Activated CD8-positive, alpha-beta memory T cell treated with anti-CD3 and anti-CD28 coated beads for 24 hours (primary cell): Measurements from ENCODE around the gene NBDY.
"Not testable (repeated sequence)": the region's sequence is repeated elsewhere in the genome, so short reads cannot be mapped to it uniquely, and the experiment has no call there.

Experiments used
- DNase-seq: peaks from one replicate; pipeline ENCODE4 v3.0.0-alpha.2; 2020

The NBDY gene

DNA sequence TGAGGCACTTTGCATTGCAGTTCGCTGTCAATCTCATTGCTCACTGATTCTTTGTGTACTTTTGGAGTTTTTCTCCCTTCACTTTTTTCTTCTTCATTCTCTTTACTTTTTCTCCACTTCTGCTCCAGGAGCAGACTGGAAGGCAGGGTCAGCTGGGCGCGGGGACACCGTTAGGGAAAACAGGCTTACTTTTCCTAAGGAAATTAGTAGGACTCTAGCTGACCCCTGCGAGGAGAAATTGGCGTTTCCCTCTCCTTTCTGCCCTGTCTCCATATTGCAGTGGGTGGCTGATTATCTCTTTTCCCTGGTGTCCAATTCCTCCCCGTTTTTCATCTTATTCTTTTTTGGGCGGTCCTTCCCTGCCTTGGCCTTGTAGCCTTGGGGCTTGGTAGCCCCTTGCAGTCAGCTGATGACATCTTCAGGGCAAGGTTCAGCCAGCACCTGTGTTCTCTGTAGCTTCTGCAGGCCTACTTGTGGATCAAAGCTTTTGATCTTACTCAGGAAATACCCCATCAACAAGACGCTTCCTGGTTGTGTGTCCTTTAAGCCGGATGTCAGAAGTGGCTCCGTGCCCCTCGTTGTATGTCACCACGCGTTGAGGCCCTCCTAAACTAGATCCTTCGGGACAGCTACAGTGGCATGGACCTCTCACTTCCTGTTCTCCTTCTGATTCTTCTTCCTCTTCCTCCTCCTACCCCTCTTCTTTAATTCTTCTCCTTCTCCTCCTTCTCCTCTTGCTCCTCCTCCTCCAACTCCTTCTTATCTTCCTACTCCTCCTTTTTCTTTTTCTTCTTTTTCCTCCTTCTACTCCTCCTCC is 36.1 kb downstream of the NBDY start:
- peak; percentile 78 for DNase-seq

DNA sequence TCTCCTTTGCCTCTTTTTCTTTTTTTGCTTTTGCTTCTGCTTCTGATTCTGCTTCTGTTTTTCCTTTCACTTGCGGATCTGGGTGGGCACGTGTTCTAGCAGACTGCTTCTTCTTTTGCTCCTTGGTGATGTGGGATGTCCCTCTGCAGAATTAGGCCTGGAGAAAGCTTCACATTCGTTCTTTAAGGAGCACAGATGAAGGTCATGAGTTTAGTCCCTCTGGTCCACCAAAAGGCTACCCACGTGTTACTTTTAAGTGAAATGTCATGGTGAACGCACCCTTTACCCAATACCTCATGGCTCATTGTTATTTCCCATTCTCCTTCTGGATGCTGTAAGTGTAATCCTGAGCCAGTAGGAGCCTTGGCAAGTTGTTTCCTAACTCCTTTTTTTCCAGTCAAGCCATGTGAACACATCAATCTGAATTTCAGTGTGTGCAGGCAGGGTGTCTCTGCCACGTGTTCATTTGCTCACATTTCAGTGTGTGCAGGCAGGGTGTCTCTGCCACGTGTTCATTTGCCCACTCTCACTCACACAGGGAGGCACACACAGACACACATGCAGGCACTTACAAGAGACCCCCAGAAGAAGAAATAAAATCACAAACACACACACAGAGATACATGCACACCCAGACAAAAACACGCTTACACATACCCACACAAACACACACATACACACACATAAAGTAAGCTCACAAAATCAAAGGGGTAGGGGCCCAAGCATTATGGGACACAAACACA is 36.9 kb downstream of the NBDY start:
- peak; percentile 65 for DNase-seq

DNA sequence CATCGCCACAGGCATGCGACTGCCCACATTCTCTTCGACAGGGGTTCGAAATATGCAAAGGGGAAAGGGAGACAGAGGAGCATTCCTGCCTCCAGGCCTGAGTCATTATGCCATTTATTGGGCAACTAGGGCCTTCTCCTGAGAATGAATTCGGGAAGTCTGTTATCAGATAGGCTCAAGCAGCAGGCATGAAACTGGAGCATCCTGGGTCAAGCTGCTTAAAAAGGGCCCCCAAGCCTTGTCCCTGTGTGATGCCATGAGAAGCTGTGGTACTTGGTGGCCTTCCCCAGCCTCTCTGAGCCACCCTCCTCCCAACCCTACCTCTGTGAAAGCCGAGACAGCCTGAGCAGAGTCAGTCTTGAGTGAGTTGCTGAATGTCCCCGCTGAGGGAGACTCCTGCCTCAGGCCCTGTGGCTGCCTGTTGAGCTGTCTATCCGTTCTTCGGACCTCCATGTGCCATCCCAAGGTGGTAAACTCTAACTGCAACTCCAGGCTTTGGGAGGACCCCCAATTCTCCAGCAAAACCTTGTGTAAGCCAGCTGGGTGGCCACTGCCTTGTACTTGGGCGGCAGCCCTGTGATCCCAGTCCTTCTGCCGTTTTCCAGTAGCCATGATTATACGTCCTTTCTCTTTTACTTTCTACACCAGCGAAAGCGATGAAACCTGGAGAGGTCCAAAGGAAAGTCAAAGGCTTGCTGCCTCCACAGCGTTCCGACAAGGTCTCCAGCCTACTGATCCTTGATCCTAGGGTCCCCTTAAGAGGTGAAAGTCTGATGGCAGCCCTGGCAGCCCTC is 37.7 kb downstream of the NBDY start:
- DNase-seq, result peak; percentile 78

DNA sequence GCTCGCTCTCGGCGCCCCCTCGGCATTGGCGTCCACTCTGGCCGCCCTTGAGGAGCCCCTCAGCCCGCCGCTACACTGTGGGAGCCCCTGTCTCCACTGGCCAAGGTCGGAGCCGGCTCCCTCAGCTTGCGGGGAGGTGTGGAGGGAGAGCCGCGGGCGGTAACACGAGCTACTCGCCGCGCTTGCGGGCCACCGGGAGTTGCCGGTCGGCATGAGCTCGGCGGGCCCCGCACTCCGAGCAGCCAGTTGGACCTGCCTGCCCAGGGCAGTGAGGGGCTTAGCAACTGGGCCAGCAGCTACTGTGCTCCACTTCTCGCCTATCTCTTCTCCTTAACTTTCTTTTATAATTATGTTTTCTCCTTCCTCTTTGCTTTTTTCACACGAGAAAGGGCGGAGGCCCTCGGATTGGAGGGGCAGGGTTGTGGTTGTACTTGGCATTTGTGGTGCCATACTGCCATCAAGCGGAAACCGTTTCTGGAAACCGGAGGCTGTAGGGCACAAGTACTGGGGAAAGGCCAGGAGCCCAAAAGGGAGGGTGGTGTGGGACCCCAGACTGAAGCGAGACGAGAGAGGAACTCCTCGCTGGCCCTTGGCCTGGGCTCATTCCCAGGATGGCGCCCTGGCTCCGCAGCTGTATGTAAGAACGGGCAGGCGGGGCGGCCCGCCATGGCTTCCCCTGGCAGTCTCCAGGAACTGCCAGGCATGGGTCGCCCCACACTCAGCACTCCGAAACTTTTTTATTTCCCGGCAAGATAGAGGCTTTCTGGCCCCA is 38.5 kb downstream of the NBDY start:
- DNase-seq, result peak; percentile 83

DNA sequence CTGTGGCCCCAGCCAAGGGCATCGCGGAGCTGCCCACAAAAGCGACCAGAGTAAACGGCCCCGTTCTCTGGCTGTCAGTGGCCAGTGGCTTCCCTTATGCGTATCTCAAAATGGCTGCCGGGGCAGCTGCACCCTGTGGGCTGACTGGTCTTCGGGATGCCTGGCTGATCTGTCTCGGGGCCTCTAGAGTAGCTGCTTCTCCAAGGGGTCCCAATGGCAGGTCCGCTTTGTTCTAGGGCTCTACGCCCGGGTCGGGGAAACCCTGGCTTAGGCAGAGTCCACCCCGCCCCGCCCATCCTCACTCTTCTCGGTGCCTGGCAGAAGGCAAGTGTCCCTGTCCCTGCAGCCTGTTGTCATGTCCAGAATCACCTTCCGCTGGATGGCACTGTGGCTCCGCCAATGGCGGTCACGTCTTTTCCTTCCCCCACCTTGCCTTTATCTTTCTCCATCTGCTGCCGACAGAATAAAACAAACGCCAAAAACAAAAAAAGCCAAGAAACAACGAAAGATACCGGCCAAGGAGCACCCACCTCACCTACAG is 39.1 kb downstream of the NBDY start:
- DNase-seq, result not testable (repeated sequence)

DNA sequence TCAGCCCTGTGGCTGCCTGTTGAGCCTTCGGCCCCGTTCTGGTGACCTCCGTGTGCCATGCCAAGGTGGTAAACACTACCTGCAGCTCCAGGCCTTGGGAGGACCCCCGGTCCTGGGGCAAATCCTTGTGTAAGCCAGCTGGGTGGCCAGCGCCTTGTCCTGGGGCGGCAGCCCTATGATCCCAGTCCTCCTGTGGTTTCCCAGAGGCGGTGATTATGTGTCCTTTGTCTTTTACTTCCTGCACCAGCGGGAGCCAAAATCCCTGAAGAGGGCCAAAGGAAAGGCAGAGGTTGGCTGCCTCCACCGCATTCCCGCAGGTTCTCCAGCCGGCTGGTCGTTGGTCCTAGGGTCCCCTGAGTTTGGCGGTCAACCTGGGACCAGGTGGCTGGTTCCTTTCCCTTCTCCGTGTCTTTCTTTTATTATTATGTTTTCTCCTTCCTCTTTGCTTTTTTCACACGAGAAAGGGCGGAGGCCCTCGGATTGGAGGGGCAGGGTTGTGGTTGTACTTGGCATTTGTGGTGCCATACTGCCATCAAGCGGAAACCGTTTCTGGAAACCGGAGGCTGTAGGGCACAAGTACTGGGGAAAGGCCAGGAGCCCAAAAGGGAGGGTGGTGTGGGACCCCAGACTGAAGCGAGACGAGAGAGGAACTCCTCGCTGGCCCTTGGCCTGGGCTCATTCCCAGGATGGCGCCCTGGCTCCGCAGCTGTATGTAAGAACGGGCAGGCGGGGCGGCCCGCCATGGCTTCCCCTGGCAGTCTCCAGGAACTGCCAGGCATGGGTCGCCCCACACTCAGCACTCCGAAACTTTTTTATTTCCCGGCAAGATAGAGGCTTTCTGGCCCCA is 43.9 kb downstream of the NBDY start:
- DNase-seq, result not testable (repeated sequence)

DNA sequence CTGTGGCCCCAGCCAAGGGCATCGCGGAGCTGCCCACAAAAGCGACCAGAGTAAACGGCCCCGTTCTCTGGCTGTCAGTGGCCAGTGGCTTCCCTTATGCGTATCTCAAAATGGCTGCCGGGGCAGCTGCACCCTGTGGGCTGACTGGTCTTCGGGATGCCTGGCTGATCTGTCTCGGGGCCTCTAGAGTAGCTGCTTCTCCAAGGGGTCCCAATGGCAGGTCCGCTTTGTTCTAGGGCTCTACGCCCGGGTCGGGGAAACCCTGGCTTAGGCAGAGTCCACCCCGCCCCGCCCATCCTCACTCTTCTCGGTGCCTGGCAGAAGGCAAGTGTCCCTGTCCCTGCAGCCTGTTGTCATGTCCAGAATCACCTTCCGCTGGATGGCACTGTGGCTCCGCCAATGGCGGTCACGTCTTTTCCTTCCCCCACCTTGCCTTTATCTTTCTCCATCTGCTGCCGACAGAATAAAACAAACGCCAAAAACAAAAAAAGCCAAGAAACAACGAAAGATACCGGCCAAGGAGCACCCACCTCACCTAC is 44.5 kb downstream of the NBDY start:
- not testable (repeated sequence) for DNase-seq

DNA sequence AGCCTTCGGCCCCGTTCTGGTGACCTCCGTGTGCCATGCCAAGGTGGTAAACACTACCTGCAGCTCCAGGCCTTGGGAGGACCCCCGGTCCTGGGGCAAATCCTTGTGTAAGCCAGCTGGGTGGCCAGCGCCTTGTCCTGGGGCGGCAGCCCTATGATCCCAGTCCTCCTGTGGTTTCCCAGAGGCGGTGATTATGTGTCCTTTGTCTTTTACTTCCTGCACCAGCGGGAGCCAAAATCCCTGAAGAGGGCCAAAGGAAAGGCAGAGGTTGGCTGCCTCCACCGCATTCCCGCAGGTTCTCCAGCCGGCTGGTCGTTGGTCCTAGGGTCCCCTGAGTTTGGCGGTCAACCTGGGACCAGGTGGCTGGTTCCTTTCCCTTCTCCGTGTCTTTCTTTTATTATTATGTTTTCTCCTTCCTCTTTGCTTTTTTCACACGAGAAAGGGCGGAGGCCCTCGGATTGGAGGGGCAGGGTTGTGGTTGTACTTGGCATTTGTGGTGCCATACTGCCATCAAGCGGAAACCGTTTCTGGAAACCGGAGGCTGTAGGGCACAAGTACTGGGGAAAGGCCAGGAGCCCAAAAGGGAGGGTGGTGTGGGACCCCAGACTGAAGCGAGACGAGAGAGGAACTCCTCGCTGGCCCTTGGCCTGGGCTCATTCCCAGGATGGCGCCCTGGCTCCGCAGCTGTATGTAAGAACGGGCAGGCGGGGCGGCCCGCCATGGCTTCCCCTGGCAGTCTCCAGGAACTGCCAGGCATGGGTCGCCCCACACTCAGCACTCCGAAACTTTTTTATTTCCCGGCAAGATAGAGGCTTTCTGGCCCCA is 49.3 kb downstream of the NBDY start:
- DNase-seq, result not testable (repeated sequence)

DNA sequence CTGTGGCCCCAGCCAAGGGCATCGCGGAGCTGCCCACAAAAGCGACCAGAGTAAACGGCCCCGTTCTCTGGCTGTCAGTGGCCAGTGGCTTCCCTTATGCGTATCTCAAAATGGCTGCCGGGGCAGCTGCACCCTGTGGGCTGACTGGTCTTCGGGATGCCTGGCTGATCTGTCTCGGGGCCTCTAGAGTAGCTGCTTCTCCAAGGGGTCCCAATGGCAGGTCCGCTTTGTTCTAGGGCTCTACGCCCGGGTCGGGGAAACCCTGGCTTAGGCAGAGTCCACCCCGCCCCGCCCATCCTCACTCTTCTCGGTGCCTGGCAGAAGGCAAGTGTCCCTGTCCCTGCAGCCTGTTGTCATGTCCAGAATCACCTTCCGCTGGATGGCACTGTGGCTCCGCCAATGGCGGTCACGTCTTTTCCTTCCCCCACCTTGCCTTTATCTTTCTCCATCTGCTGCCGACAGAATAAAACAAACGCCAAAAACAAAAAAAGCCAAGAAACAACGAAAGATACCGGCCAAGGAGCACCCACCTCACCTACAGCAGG is 50.0 kb downstream of the NBDY start:
- not testable (repeated sequence) for DNase-seq

DNA sequence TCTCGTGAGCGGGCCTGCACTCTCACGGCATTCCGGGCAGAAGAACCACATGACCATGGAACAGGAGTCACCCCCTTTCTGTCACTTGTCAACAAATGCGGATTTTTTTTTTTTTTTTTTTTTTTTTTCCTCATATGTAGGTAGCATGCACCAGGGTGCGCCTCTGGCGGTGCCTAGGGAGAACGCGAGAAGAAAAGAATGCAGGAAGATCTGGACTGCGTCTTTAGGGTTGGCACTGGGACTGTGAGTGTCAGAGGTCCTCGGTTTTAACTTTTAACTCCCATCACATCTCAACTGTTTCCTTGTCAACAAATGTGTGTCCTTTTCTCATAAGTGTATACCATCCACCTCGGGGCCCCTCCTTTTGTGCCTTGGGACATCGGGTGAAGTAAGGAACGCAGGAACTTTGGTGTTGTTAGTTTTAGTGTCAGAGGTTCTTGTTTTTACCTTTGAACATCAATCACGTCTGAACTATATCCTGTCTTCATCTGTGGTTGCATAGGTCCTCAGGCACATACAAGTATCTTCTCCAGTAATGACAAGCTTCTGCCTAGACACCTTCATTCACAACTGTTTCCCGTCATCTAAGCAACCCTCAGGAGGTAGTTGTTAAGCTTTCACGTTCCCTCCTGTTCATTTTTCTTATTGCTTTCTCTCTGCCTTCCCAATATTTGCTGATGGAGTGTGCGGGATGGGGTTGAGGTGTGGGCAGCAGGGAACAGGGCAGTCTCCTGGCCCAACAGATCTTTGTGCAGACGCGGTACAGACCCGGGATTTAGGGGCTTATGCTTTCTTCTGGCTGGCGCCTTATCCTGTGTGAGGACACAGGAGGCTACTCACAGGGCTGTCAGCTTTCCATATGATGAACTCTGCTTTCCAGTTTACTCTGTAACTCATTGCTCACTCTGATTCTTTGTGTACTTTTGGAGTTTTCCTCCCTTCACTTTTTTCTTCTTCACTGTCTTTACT is 51.9 kb downstream of the NBDY start:
- not testable (repeated sequence) for DNase-seq

DNA sequence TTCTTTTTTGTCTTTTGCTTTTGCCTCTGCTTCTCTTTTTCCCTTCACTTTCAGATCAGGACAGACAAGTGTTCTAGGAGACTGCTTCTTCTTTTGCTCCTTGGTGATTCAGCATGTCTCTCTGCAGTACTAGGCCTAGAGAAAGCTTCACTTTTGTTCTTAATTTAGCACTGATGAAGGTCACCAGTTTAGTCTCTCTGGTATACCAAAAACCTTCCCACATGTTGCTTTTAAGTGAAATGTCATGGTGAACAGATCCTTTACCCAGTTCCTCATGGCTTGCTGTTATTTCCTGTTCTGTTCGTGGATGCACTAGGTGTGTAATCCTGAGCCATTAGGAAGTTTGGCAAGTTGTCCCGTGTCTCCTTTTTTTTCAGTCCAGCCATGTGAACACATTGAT is 53.3 kb downstream of the NBDY start:
- no peak for DNase-seq

DNA sequence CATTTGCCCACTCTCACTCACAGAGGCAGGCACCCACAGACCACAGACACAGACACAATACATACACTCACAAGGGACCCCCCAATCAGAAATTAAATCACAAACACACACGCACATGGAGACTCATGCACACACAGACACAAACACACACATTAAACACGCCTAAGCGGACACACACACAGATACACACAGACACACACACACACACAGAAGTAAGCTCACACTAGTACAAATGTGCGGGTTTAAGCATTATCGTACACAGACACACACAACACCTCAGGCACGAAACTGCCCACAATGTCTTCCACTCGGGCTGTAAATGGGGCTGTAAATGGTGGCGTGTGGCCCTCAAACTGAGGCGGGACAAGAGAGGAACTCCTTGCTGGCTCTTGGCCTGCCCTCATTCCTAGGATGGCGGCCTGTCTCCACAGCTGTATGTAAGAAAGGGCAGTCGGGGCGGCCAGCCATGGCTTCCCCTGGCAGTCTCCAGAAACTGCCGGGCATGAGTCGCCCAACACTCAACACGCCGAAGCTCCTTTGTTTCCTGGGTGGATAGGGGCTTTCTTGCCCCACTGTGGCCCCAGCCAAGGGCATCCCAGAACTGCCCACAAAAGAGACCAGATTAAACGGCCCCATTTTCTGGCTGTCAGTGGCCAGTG is 53.9 kb downstream of the NBDY start:
- DNase-seq, result no peak

DNA sequence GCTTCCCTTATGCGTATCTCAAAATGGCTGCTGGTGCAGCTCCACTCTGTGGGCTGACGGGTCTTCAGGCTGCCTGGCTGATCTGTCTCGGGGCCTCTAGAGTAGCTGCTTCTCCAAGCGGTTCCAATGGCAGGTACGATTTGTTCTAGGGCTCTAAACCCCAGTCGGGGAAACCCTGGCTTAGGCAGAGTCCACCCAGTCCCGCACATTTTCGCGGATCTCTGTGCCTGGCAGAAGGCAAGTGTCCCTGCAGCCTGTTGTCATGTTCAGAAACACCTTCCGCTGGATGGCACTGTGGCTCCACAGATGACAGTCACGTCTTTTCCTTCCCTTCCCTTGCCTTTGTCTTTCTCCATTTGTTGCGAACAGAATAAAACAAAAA is 54.4 kb downstream of the NBDY start:
- peak; percentile 92 for DNase-seq

DNA sequence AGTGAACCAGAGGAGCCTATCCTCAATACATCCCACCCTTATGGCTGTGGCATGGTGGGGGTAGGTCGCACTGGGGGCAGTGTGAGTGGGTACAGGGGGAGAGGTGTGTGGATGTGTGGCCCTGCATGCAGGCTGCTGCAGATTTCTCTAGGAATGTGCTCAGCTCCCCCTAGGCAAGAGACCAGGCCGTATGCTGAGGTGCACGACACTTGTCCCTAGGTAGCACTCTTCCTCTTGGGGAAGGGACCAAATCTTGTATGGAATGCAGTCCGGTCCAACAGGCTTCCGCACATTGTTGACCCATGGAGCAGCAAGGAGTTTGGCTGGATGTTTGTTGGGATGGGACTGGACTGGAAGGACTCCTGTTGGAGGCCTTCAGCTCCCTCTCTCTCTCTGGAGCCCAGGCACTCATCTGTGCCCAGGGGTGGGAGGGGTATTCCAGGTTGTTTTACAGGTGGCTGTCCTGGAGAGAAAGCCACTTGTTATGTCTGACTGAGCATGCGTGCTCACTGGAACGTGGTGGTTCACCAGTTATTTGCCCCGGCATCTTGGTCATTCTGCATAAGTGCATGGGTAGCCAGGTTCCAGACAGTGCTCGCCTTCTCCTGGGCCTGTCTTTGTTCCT is 55.1 kb downstream of the NBDY start:
- DNase-seq, result no peak

DNA sequence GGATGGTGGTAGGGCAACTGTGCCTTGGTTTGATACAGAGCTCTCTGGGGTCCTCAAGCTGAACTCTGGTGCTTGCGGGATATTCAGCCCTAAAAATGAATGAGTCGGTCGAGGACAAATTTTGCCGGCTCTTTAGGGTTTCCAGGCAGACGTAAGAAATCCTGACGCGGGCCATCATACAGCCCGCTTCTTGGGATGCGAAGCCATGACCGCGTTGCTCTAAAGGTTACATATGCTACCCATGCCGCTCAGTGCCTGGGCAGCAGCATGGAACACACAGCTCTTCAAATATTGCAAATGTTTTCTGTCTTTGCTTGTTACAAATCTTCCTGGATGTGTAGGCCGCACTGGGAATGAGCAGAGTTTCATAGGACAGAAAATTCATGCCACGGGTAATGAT is 55.6 kb downstream of the NBDY start:
- no peak for DNase-seq

DNA sequence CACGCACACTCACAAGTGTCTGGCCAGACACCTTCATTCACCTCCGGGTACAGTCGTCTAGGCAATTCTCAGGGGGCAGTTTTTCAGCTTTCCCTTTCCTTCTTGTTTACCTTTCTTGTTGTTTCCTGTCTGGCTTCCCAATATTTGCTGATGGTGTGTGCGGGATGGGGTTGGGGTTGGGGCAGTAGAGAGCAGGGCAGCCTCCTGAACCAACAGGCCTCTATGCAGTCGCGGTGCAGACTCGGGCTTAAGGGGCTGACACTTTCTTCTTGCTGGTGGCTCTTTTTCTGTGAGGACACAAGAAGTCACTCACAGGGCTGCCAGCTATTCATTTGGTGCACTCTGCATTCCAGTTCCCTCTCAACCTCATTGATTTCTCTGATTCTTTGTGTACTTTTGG is 56.4 kb downstream of the NBDY start:
- DNase-seq, result no peak

DNA sequence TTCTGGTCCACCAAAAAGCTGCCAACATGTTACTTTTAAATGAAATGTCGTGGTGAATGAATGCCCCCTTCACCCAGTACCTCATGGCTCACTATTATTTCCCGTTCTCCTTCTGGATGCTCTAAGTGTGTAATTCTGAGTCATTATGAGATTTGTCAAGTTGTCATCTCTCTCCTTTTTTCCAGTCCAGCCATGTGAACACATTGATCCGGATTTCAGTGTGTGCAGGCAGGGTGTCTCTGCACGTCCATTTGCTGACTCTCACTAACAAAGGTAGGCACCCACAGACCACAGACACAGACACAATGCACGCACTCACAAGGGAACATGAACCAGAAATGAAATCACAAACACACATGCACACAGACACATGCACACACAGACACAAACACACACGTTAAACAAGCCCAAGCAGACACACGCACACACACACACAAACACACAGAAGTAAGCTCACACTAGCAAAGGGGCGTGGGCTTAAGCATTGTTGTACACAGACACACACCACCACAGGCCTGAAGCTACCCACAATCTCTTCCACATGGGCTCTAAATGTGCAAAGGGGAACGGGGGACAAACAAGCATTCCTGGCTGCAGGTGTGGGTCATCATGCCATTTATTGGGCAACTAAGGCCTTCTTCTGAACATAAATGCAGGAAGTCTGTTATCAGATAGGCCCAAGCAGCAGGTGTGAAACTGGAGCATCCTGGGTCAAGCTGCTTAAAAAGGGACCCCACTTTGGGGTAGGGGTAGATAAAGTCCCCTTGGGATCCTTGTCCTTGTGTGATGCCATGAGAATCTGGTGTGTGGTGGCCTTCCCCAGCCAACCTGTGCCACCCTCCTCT is 58.1 kb downstream of the NBDY start:
- no peak for DNase-seq
